ENCODE data around the gene KCNB1.

KCNB1 gene

GRCh38 chr20:49518576-49518975, 36.1 kb upstream of the KCNB1 start:
- H4K20me1 ChIP-seq (ENCODE audit: insufficient read depth, low read length): no peaks in the 10 kb centered on the region
- H3K79me2 ChIP-seq (ENCODE audit: low read length): no peaks in the 10 kb centered on the region
- H3K27ac ChIP-seq (ENCODE audit: low read length): no peak overlapping the region
- peaks cover 57% of the 10 kb centered on the region for H3K27me3 ChIP-seq (ENCODE audit: low read depth, low read length)
- no peak overlapping the region for H3K9ac ChIP-seq (ENCODE audit: low read length)
- no peaks in the 10 kb centered on the region for H3K36me3 ChIP-seq (replicated peaks; ENCODE audit: low read depth, low read length)
- H2AFZ ChIP-seq (ENCODE audit: low read depth, low read length): no peak overlapping the region
- no peaks in the 10 kb centered on the region for H3K4me1 ChIP-seq (ENCODE audit: low read length)
- H3K4me2 ChIP-seq (ENCODE audit: low read length): no peak overlapping the region
- no peak overlapping the region for H3K4me3 ChIP-seq (ENCODE audit: low read length)
- TF ChIP-seq EZH2phosphoT487 (IDR thresholded peaks at IDR 0.05; ENCODE audit: low read depth): no peak
- no peak for TF ChIP-seq CTCF (IDR thresholded peaks at IDR 0.05; ENCODE audit: low read depth, low read length)
- H3K9me3 ChIP-seq (ENCODE audit: insufficient read depth, low read length): no peaks in the 10 kb centered on the region

- H3K9me3 ChIP-seq (ENCODE audit: insufficient read depth, low read length): no peaks in the 10 kb centered on the region
- peaks cover 66% of the 10 kb centered on the region for H3K27me3 ChIP-seq (ENCODE audit: low read depth, low read length)
- no peak overlapping the region for H3K4me3 ChIP-seq (ENCODE audit: low read length)
- no peaks in the 10 kb centered on the region for H3K4me1 ChIP-seq (ENCODE audit: low read length)
- no peak overlapping the region for H3K9ac ChIP-seq (ENCODE audit: low read length)
- no peaks in the 10 kb centered on the region for H3K79me2 ChIP-seq (ENCODE audit: low read length)
- no peak overlapping the region for H2AFZ ChIP-seq (ENCODE audit: low read depth, low read length)
- TF ChIP-seq EZH2phosphoT487 (IDR thresholded peaks at IDR 0.05; ENCODE audit: low read depth): no peak
- TF ChIP-seq CTCF (IDR thresholded peaks at IDR 0.05; ENCODE audit: low read depth, low read length): no peak
- no peaks in the 10 kb centered on the region for H3K36me3 ChIP-seq (replicated peaks; ENCODE audit: low read depth, low read length)
- H4K20me1 ChIP-seq (ENCODE audit: insufficient read depth, low read length): no peaks in the 10 kb centered on the region
- no peak overlapping the region for H3K27ac ChIP-seq (ENCODE audit: low read length)
- H3K4me2 ChIP-seq (ENCODE audit: low read length): no peak overlapping the region
Observed at GRCh38 chr20:49517805-49518100, 35.3 kb upstream of the KCNB1 start.

DNA sequence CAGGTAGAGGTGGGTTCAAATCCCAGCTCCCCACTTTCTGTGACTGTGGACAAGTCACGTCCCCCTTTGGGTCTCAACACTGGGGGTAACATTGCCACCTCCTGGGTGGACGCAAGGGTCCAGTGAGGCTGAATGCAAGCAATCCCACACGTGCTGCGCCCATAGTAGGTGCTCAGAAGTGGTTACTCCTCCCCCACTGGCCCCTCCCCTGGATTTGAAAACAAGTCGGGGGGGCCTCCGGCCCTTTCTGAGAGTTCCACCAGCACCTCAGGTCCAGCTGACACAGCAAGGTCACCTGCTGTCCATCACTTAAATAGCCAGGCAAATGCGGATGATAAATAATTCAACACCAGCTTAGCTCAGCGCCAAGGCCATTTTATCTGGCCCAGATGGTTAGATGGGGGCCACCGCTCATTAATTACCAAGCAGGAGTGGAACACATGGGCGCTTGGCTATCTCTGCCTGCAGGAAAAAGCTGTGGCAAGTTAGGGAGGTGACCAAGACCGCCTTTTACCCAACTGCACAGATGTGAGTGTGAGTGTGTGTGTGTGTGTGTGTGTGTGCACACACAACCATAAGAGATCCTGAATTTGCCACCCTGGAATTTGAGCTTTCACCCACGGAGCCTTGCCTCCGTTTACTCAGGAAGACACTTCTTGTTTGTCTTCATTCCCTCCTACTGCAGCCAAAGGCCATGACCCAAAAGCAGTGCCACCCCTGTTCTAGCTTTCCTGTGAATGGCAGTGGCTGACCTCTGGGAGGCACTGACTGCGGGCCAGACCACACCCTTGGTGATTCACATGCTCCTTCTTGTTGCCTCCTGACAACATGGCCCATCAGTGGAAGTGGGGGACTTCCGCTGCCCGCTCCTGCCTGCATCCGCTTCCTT, 34.7 kb upstream of the KCNB1 start:
- Histone ChIP-seq H3K79me2 (ENCODE audit: low read length) (no peaks in the 10 kb centered on the region), H2AFZ (ENCODE audit: low read depth, low read length) (no peak overlapping the region), H3K4me1 (ENCODE audit: low read length) (no peaks in the 10 kb centered on the region), H3K9me3 (ENCODE audit: insufficient read depth, low read length) (no peaks in the 10 kb centered on the region), H3K4me2 (ENCODE audit: low read length) (no peak overlapping the region), H3K4me3 (ENCODE audit: low read length) (no peak overlapping the region), H3K9ac (ENCODE audit: low read length) (no peak overlapping the region), H3K27me3 (ENCODE audit: low read depth, low read length) (peaks cover 72% of the 10 kb centered on the region), H4K20me1 (ENCODE audit: insufficient read depth, low read length) (no peaks in the 10 kb centered on the region), H3K27ac (ENCODE audit: low read length) (no peak overlapping the region), H3K36me3 (replicated peaks; ENCODE audit: low read depth, low read length) (no peaks in the 10 kb centered on the region)
- TF ChIP-seq CTCF (IDR thresholded peaks at IDR 0.05; ENCODE audit: low read depth, low read length) (no peak), EZH2phosphoT487 (IDR thresholded peaks at IDR 0.05; ENCODE audit: low read depth) (no peak)

- Histone ChIP-seq H3K4me2 (ENCODE audit: low read length) (no peak overlapping the region), H3K4me1 (ENCODE audit: low read length) (no peaks in the 10 kb centered on the region), H3K9ac (ENCODE audit: low read length) (no peak overlapping the region), H3K27me3 (ENCODE audit: low read depth, low read length) (peaks cover 73% of the 10 kb centered on the region), H3K4me3 (ENCODE audit: low read length) (no peak overlapping the region), H3K9me3 (ENCODE audit: insufficient read depth, low read length) (no peaks in the 10 kb centered on the region), H3K36me3 (replicated peaks; ENCODE audit: low read depth, low read length) (no peaks in the 10 kb centered on the region), H3K27ac (ENCODE audit: low read length) (no peak overlapping the region), H3K79me2 (ENCODE audit: low read length) (no peaks in the 10 kb centered on the region), H4K20me1 (ENCODE audit: insufficient read depth, low read length) (no peaks in the 10 kb centered on the region), H2AFZ (ENCODE audit: low read depth, low read length) (no peak overlapping the region)
- TF ChIP-seq CTCF (IDR thresholded peaks at IDR 0.05; ENCODE audit: low read depth, low read length) (no peak), EZH2phosphoT487 (IDR thresholded peaks at IDR 0.05; ENCODE audit: low read depth) (no peak)
Observed at GRCh38 chr20:49515586-49515985, 33.1 kb upstream of the KCNB1 start.

Measured in OCI-LY3 (cell line).